ENCODE data around the gene PWWP2B.

PWWP2B gene

GRCh38 chr10:132404169-132404880 is 7.3 kb downstream of the PWWP2B start:
- DNase-seq (ENCODE audit: low read depth in 2 of 2) = no peak
- no peak overlapping the region for H3K4me3 ChIP-seq (replicated peaks in 1 of 2; ENCODE audit: low read depth in 2 of 2, low read length in 2 of 2)
- TF ChIP-seq CTCF (IDR thresholded peaks at IDR 0.05; ENCODE audit: low read depth, low read length) = no peak

- TF ChIP-seq CTCF (IDR thresholded peaks at IDR 0.05; ENCODE audit: low read depth, low read length) = no peak
- no peak overlapping the region for H3K4me3 ChIP-seq (replicated peaks in 1 of 2; ENCODE audit: low read depth in 2 of 2, low read length in 2 of 2)
- DNase-seq (ENCODE audit: low read depth in 2 of 2) = no peak
Measured at GRCh38 chr10:132404911-132405462, 8.0 kb downstream of the PWWP2B start.

- DNase-seq (ENCODE audit: low read depth in 2 of 2) = no peak
- no peak overlapping the region for H3K4me3 ChIP-seq (replicated peaks in 1 of 2; ENCODE audit: low read depth in 2 of 2, low read length in 2 of 2)
- no peak for TF ChIP-seq CTCF (IDR thresholded peaks at IDR 0.05; ENCODE audit: low read depth, low read length)
Measured at GRCh38 chr10:132405463-132405991, 8.5 kb downstream of the PWWP2B start.

- TF ChIP-seq CTCF (IDR thresholded peaks at IDR 0.05; ENCODE audit: low read depth, low read length) = no peak
- H3K4me3 ChIP-seq (replicated peaks in 1 of 2; ENCODE audit: low read depth in 2 of 2, low read length in 2 of 2) = no peak overlapping the region
- DNase-seq (ENCODE audit: low read depth in 2 of 2) = no peak
Measured at GRCh38 chr10:132406181-132406580, 9.2 kb downstream of the PWWP2B start.

- no peak overlapping the region for H3K4me3 ChIP-seq (replicated peaks in 1 of 2; ENCODE audit: low read depth in 2 of 2, low read length in 2 of 2)
- DNase-seq (ENCODE audit: low read depth in 2 of 2) = no peak
- no peak for TF ChIP-seq CTCF (IDR thresholded peaks at IDR 0.05; ENCODE audit: low read depth, low read length)
Measured at GRCh38 chr10:132406750-132407149, 9.8 kb downstream of the PWWP2B start.

GRCh38 chr10:132407243-132407746 is 10.3 kb downstream of the PWWP2B start:
- no peak for TF ChIP-seq CTCF (IDR thresholded peaks at IDR 0.05; ENCODE audit: low read depth, low read length)
- no peak for DNase-seq (ENCODE audit: low read depth in 2 of 2)
- H3K4me3 ChIP-seq (replicated peaks in 1 of 2; ENCODE audit: low read depth in 2 of 2, low read length in 2 of 2) = no peak overlapping the region

All from cardiac fibroblast (primary cell).